IPS-NIHi7 (cell line): ENCODE results near the gene NDUFS6.
"Not testable (repeated sequence)": the region's sequence is repeated elsewhere in the genome, so short reads cannot be mapped to it uniquely, and the experiment has no call there.

Experiments
- DNase-seq: peaks from one replicate; pipeline ENCODE4 v3.0.0; 2012; ENCODE audit warnings: mixed read lengths; ENCODE audit errors: extremely low spot score

The NDUFS6 gene

GRCh38 chr5:1797103-1797800 is 4.0 kb upstream of the NDUFS6 start:
- no peak for DNase-seq

- no peak for DNase-seq
Observed at GRCh38 chr5:1797855-1798254, 3.4 kb upstream of the NDUFS6 start.

GRCh38 chr5:1798589-1798988 is 2.6 kb upstream of the NDUFS6 start:
- not testable (repeated sequence) for DNase-seq

GRCh38 chr5:1799110-1799601 is 2.1 kb upstream of the NDUFS6 start:
- peak; percentile 35 for DNase-seq

GRCh38 chr5:1799602-1800471 is 1.4 kb upstream of the NDUFS6 start, which contains the start of gene MRPL36:
TSS of gene MRPL36 (minus strand) at chr5:1799837. CDS start at chr5:1798935, 902 bp downstream.
- DNase-seq, result peak; percentile 98

GRCh38 chr5:1800472-1801221 is 560 bp upstream of the NDUFS6 start:
- DNase-seq, result no peak

- DNase-seq, result peak; percentile 60
Observed at GRCh38 chr5:1801967-1802295, 724 bp downstream of the NDUFS6 start.

GRCh38 chr5:1803192-1803591 is 2.0 kb downstream of the NDUFS6 start:
- DNase-seq, result no peak

GRCh38 chr5:1804001-1804690 is 2.9 kb downstream of the NDUFS6 start:
- no peak for DNase-seq

GRCh38 chr5:1805326-1805725 is 4.1 kb downstream of the NDUFS6 start:
- DNase-seq, result no peak

- DNase-seq, result no peak
Observed at GRCh38 chr5:1805736-1806135, 4.5 kb downstream of the NDUFS6 start.

- DNase-seq, result no peak
Observed at GRCh38 chr5:1806199-1806598, 5.0 kb downstream of the NDUFS6 start.

GRCh38 chr5:1806974-1807373 is 5.8 kb downstream of the NDUFS6 start:
- no peak for DNase-seq

GRCh38 chr5:1807451-1808185 is 6.4 kb downstream of the NDUFS6 start:
- no peak for DNase-seq

GRCh38 chr5:1808439-1808838 is 7.2 kb downstream of the NDUFS6 start:
- DNase-seq, result no peak

GRCh38 chr5:1809416-1810035 is 8.3 kb downstream of the NDUFS6 start:
- DNase-seq, result no peak

GRCh38 chr5:1810581-1811101 is 9.4 kb downstream of the NDUFS6 start:
- DNase-seq, result no peak

GRCh38 chr5:1814183-1815020 is 13.2 kb downstream of the NDUFS6 start:
- DNase-seq, result no peak

- no peak for DNase-seq
Observed at GRCh38 chr5:1815071-1815786, 14.0 kb downstream of the NDUFS6 start.
